Ascending aorta (tissue), 2 donors: ENCODE data around the gene TNIK. TPM values are rescaled to one million over a fixed set of nuclear protein-coding genes. Genes with fewer than 3 reads are reported as not detected.

Experiments used
- DNase-seq, 2 donors: peaks; one replicate each; pipeline ENCODE4 v3.0.0-alpha.2; 2019; ENCODE audit warnings: low spot score in 2 of 2
- H3K27ac ChIP-seq, 2 donors: fragments of 200-600 bp; sonication (generic); one replicate each; pipeline ENCODE4 v1.5.1; 2016 to 2017; ENCODE audit warnings: mild to moderate bottlenecking in 1 of 2
- H3K27me3 ChIP-seq: fragments of 200-600 bp; sonication (generic); one replicate; pipeline ENCODE4 v1.5.1; 2017
- H3K36me3 ChIP-seq, 2 donors: fragments of 200-600 bp; sonication (generic); one replicate each; pipeline ENCODE4 v1.5.1; 2016
- H3K4me1 ChIP-seq, 2 donors: fragments of 200-600 bp; sonication (generic); one replicate each; pipeline ENCODE4 v1.5.1; 2016 to 2017; ENCODE audit warnings: mild to moderate bottlenecking in 1 of 2
- H3K4me3 ChIP-seq, 2 donors: fragments of 200-600 bp; sonication (generic); one replicate each; pipeline ENCODE4 v1.5.1; 2016 to 2017; ENCODE audit warnings: mild to moderate bottlenecking in 1 of 2
- H3K9me3 ChIP-seq, 2 donors: fragments of 200-600 bp; sonication (generic); one replicate each; pipeline ENCODE4 v1.5.1; 2016
- CTCF ChIP-seq, 3 experiments: fragments of 200-600 bp in 2 of 3; fragments of 450-650 bp in 1 of 3; sonication (generic) in 2 of 3; IDR thresholded peaks; one replicate each; pipeline ENCODE4 v1.5.1; 2016 to 2019; ENCODE audit warnings: antibody characterized with exemption in 3 of 3, mild to moderate bottlenecking in 1 of 3, moderate library complexity in 1 of 3
- intact Hi-C: fragments of 100-400 bp; cut with DNase I; formaldehyde crosslinking; loops from one replicate; pipeline ENCODE4 v1.15.1; 2023
- total RNA-seq: library from RNA; depleted of rRNA; stranded (reverse); fragments of >200 nt; gene quantifications from one replicate; pipeline ENCODE4 v1.1.0, GENCODE V29; 2016

The TNIK gene
- total RNA-seq, 1 donor from 2014 or later, result 0.75 TPM

- no peak for TF ChIP-seq CTCF (IDR thresholded peaks at IDR 0.05)
- Histone ChIP-seq H3K9me3 (no peaks in the 10 kb centered on the region), H3K4me3 (no peak overlapping the region), H3K4me1 (peaks cover 5 to 12% of the 10 kb centered on the region in 2 donors), H3K27me3 (no peaks in the 10 kb centered on the region), H3K36me3 (no peaks in the 10 kb centered on the region), H3K27ac (no peak overlapping the region)
- intact Hi-C loops, result no loop called here
- no peak for DNase-seq
Observed at GRCh38 chr3:171270541-171270940, 189.7 kb downstream of the TNIK start.

- no peak for DNase-seq
- H3K27ac ChIP-seq, result no peak overlapping the region
- peaks cover 5 to 13% of the 10 kb centered on the region in 2 donors for H3K4me1 ChIP-seq
- no peak for TF ChIP-seq CTCF (IDR thresholded peaks at IDR 0.05)
- H3K4me3 ChIP-seq, result no peak overlapping the region
- H3K9me3 ChIP-seq, result no peaks in the 10 kb centered on the region
- H3K27me3 ChIP-seq, result no peaks in the 10 kb centered on the region
- intact Hi-C loops, result no loop called here
- no peaks in the 10 kb centered on the region for H3K36me3 ChIP-seq
Observed at GRCh38 chr3:171269542-171269941, 190.7 kb downstream of the TNIK start.

- Histone ChIP-seq H3K36me3 (no peaks in the 10 kb centered on the region), H3K27me3 (no peaks in the 10 kb centered on the region), H3K4me3 (no peak overlapping the region), H3K9me3 (no peaks in the 10 kb centered on the region), H3K27ac (no peak overlapping the region), H3K4me1 (peaks cover 5 to 13% of the 10 kb centered on the region in 2 donors)
- intact Hi-C loops, result no loop called here
- no peak for DNase-seq
- TF ChIP-seq CTCF (IDR thresholded peaks at IDR 0.05), result no peak
Observed at GRCh38 chr3:171268677-171269076, 191.5 kb downstream of the TNIK start.

GRCh38 chr3:171267104-171267503 is 193.1 kb downstream of the TNIK start:
- Histone ChIP-seq H3K36me3 (no peaks in the 10 kb centered on the region), H3K9me3 (no peaks in the 10 kb centered on the region), H3K4me1 (peaks cover 5 to 13% of the 10 kb centered on the region in 2 donors), H3K27me3 (no peaks in the 10 kb centered on the region), H3K27ac (peak overlapping the region; percentile 50 to 64), H3K4me3 (no peak overlapping the region)
- DNase-seq, result no peak
- intact Hi-C loops, result no loop called here
- TF ChIP-seq CTCF (IDR thresholded peaks at IDR 0.05), result no peak

GRCh38 chr3:171266740-171267073 is 193.5 kb downstream of the TNIK start:
- H3K4me3 ChIP-seq, result no peak overlapping the region
- no peaks in the 10 kb centered on the region for H3K9me3 ChIP-seq
- intact Hi-C loops, result no loop called here
- peak overlapping the region; percentile 50 to 64 for H3K27ac ChIP-seq
- H3K4me1 ChIP-seq, result peaks cover 5 to 13% of the 10 kb centered on the region in 2 donors
- H3K27me3 ChIP-seq, result no peaks in the 10 kb centered on the region
- TF ChIP-seq CTCF (IDR thresholded peaks at IDR 0.05), result no peak
- no peak for DNase-seq
- no peaks in the 10 kb centered on the region for H3K36me3 ChIP-seq
